Measurements from ENCODE around the gene NAA80. TPM values are rescaled to one million over a fixed set of nuclear protein-coding genes. Genes with fewer than 3 reads are reported as not detected.

NAA80 gene
- total and polyA plus RNA-seq, 2 of the 13 experiments (the other 11 are each of a cell fraction or from before 2014, with no cell fraction given) = 3.4 to 8.7 TPM

GRCh38 chr3:50341537-50341936, 42.3 kb upstream of the NAA80 start (continued):
- TF ChIP-seq ZNF780A (CRISPR knock-in tag; IDR thresholded peaks at IDR 0.05) (no peak), ZNF10 (CRISPR knock-in tag; IDR thresholded peaks at IDR 0.05; ENCODE audit: borderline replicate concordance, low read depth) (no peak), ZNF225 (CRISPR knock-in tag; IDR thresholded peaks at IDR 0.05) (no peak), PHF8 (CRISPR knock-in tag; IDR thresholded peaks at IDR 0.05) (no peak), ZNF30 (CRISPR knock-in tag; IDR thresholded peaks at IDR 0.05) (no peak), ZNF333 (CRISPR knock-in tag; IDR thresholded peaks at IDR 0.05; ENCODE audit: borderline replicate concordance) (no peak)

- H3K9ac ChIP-seq (ENCODE audit: insufficient read depth, low read depth, low read length) = no peak within 1 kb of the TSS
Observed at GRCh38 chr3:50340448-50341329, 41.5 kb upstream of the NAA80 start, which contains the start of gene RASSF1. TSS of gene RASSF1 (minus strand) at chr3:50340836. CDS start at chr3:50340805, 31 bp downstream.

More at GRCh38 chr3:50340448-50341329, 41.5 kb upstream of the NAA80 start, which contains the start of gene RASSF1:
- ATAC-seq = no peak
- ChIA-PET POLR2A (no interaction called here), CTCF (ENCODE audit: low intra/inter-chr PET ratio, low total read pairs) (no interaction called here)
- H3K36me3 ChIP-seq (replicated peaks in 1 of 2; ENCODE audit: control insufficient read depth in 1 of 2, insufficient read depth in 2 of 2, low read length in 2 of 2) = no peaks in the 10 kb centered on the region
- no peak for FAIRE-seq
- in situ Hi-C loops (cut with HindIII; ENCODE audit: extremely low pct_ligation_motif_present, low pct_unique_long_range_greater_than_20kb) (loop anchor here (10.0 kb wide), 1 partner anchor 204 kb away; no protein-coding TSS in a partner anchor), intact Hi-C loops (cut with micrococcal nuclease; ENCODE audit: unreplicated experiment) (loop anchor here (10.0 kb wide), 1 partner anchor 204 kb away; no protein-coding TSS in a partner anchor)
- peaks cover 57% of the 10 kb centered on the region for H3K4me1 ChIP-seq (ENCODE audit: insufficient read depth, low read length)
- DNase-seq (ENCODE audit: low spot score) = no peak
- no peak for TF ChIP-seq GPBP1L1 (CRISPR knock-in tag; IDR thresholded peaks at IDR 0.05)
- peaks cover 12% of the 10 kb centered on the region for H3K79me2 ChIP-seq (ENCODE audit: insufficient read depth, low read length)
- no TSS peak for BruUV-seq (replicated peaks)
- H3K4me3 ChIP-seq (replicated peaks in 1 of 3; ENCODE audit: insufficient read depth in 1 of 3, low read depth in 2 of 3, low read length in 3 of 3) = no peak within 1 kb of the TSS
- H3K27ac ChIP-seq (ENCODE audit: extremely low read length, insufficient read depth, low read length) = no peak within 1 kb of the TSS
- WGBS (ENCODE audit: low lambda C conversion rate) = 93% methylated on average over 78 of the region's 85 CpGs
- no peaks in the 10 kb centered on the region for H3K9me3 ChIP-seq (ENCODE audit: low read length)
- peaks cover 1 to 2% of the 10 kb centered on the region in 2 experiments; a peak in 1 of 5 replicates for H3K27me3 ChIP-seq (ENCODE audit: control insufficient read depth in 1 of 2, insufficient read depth in 2 of 2, low read length in 2 of 2)
- H4K20me1 ChIP-seq (ENCODE audit: insufficient read depth, low read length) = no peaks in the 10 kb centered on the region
- H3K4me2 ChIP-seq (ENCODE audit: low read depth, low read length) = no peak within 1 kb of the TSS
- H2AFZ ChIP-seq (ENCODE audit: low read length) = no peak within 1 kb of the TSS
